22Rv1 (cell line): Measurements from ENCODE around the gene VCAN.

Source experiments
- H3K27ac ChIP-seq: fragments of 450-650 bp; 2 replicates; pipeline ENCODE4 v1.5.1; 2017
- CTCF ChIP-seq: fragments of 450-650 bp; IDR thresholded peaks from 2 replicates; pipeline ENCODE4 v1.5.1; 2017; ENCODE audit warnings: mild to moderate bottlenecking
- ZFX ChIP-seq: fragments of 450-650 bp; IDR thresholded peaks from 2 replicates; pipeline ENCODE4 v1.6.1; 2017; ENCODE audit warnings: antibody characterized with exemption, borderline replicate concordance

VCAN gene

DNA sequence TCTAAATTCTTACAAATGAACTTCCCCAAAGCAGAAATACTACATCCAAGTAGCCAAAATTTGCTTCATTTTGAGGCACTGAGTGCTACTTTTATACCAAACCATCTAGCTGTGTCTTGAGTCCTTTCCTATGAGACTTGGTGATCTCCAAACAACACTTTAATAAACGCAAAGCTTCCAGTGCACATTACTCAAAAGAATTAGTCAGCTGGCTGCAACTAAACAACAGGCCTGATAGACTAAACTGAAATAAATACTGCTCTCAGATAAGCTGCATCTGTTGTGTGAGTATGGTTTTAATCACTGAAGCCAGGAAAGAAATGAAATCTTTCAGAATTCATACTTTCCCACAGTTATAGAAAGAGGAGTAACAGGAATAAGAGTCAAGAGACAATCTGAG, 80.3 kb downstream of the VCAN start:
- TF ChIP-seq ZFX, result no peak
- no peak for TF ChIP-seq CTCF
- no peak overlapping the region for H3K27ac ChIP-seq

DNA sequence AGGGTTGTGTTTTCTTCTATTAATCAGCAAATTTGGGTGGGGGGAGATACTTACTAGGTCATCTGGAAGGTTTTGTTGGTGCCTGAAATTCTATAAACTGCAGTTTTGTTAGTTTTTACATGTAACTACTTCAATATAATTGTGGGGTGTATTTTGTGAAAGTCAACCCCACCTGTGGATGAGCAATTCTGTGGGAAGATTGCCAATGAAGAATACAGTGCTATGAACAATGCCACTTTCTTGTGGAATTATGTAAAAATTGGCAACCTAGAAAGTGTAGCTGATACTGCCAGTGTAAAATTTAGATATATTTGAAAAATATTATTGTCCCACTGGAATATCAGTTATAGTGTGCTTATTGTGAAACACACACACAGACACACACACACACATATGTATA, 80.7 kb downstream of the VCAN start:
- no peak for TF ChIP-seq ZFX
- no peak for TF ChIP-seq CTCF
- no peak overlapping the region for H3K27ac ChIP-seq

- TF ChIP-seq CTCF, result no peak
- TF ChIP-seq ZFX, result no peak
- no peak overlapping the region for H3K27ac ChIP-seq
Observed at GRCh38 chr5:83553000-83553486, 81.5 kb downstream of the VCAN start.

- no peak overlapping the region for H3K27ac ChIP-seq
- TF ChIP-seq CTCF (no peak), ZFX (no peak)
Observed at GRCh38 chr5:83554133-83554532, 82.6 kb downstream of the VCAN start.

DNA sequence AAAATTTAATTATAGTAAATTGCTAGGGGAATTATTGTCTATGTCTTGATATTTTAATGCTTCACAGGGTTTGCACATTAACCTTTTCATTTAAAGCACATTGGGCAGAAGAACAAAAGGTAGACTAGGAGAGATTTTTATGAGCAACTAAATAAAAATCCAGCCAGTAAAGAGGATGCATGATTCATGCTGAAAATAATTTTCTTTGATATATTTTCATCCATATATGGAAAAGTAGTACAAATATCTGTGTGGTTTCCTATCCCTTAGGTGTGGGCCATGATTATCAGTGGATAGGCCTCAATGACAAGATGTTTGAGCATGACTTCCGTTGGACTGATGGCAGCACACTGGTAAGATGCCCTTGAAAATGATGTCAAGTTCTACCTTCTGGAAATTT, 83.1 kb downstream of the VCAN start:
- no peak overlapping the region for H3K27ac ChIP-seq
- TF ChIP-seq CTCF (no peak), ZFX (no peak)

DNA sequence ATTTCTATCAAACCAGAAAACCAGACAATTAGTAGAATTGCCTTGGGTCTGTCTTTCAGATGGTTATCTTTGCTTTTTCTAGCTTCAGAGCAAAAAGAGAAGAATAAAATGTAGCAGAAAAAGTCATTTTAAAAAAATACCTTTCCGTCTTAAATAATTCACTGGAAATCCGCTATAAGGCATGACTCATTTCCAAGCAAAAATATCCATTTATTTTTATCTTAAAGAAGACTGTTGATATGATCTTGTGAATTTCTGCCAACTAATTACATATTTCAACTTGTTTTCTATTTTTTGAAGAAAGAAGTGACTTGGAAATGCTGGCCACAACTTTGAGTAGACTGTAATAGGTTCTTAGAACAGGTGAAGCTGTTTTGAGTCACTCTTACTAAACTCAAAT, 83.7 kb downstream of the VCAN start:
- no peak overlapping the region for H3K27ac ChIP-seq
- TF ChIP-seq CTCF (no peak), ZFX (no peak)

DNA sequence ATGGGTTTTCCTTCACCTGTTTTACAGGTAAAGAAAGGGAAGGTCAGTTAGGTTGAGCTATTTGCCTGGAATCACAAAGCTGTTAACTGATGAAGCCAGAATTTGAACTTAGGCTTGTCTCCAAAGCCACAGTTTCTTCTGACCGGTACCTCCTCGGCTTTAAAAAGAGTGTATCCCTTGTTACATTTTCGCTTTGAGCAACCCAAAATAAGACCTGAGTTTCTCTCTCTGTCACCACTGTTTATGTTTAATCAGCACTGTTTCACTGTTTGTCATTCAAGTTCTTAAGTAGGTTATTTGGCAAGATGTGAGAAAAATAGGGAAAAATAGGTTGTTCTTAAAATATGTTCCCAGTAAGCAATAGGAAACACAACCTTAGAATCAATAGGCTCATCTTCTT, 84.6 kb downstream of the VCAN start:
- H3K27ac ChIP-seq, result no peak overlapping the region
- no peak for TF ChIP-seq CTCF
